Gastroesophageal sphincter (tissue), 4 donors: ENCODE measurements around the gene ARHGEF16. TPM values are rescaled to one million over a fixed set of nuclear protein-coding genes. Genes with fewer than 3 reads are reported as not detected.

Experiments
- ATAC-seq: fragments of 150-250 bp; one replicate; pipeline ENCODE4 v1.9.1; 2016; ENCODE audit warnings: mild to moderate bottlenecking, moderate library complexity
- H3K27ac ChIP-seq, 4 donors: fragments of 200-600 bp; sonication (generic) in 3 of 4; 1 replicate in 3 of 4; 2 replicates in 1 of 4; pipeline ENCODE4 v1.5.1; 2016 to 2019
- H3K27me3 ChIP-seq: fragments of 200-600 bp; sonication (generic); one replicate; pipeline ENCODE4 v1.5.1; 2019
- H3K36me3 ChIP-seq, 2 donors: fragments of 200-600 bp; sonication (generic); one replicate each; pipeline ENCODE4 v1.5.1; 2019; ENCODE audit warnings: control low read depth in 1 of 2
- H3K4me1 ChIP-seq, 3 donors: fragments of 200-600 bp; sonication (generic); 1 replicate in 2 of 3; 2 replicates in 1 of 3; pipeline ENCODE4 v1.5.1; 2016 to 2019; ENCODE audit warnings: control low read depth in 2 of 3
- H3K4me3 ChIP-seq, 2 donors: fragments of 200-600 bp; sonication (generic); one replicate each; pipeline ENCODE4 v1.5.1; 2019; ENCODE audit warnings: mild to moderate bottlenecking in 1 of 2, moderate library complexity in 1 of 2
- H3K9me3 ChIP-seq, 3 donors: fragments of 200-600 bp; sonication (generic); one replicate each; pipeline ENCODE4 v1.5.1; 2017 to 2019; ENCODE audit warnings: control low read depth in 2 of 3
- EP300 ChIP-seq: sonication (generic); formaldehyde crosslinking; IDR thresholded peaks from one replicate; pipeline ENCODE4 v1.6.1; 2017; ENCODE audit warnings: antibody characterized with exemption, mild to moderate bottlenecking
- POLR2A ChIP-seq, 2 donors: fragments of 450-650 bp; IDR thresholded peaks; one replicate each; pipeline ENCODE4 v1.6.1; 2017; ENCODE audit warnings: antibody characterized with exemption in 2 of 2, mild to moderate bottlenecking in 2 of 2, moderate library complexity in 1 of 2
- POLR2AphosphoS5 ChIP-seq: sonication (generic); formaldehyde crosslinking; IDR thresholded peaks from one replicate; pipeline ENCODE4 v1.6.1; 2017; ENCODE audit warnings: antibody characterized with exemption
- WGBS, 2 donors: methylation state at CpG; one replicate each; pipeline ENCODE4 v1.1.5; 2018; ENCODE audit warnings: low coverage in 1 of 2; 5-methylcytosine and 5-hydroxymethylcytosine counted together
- total RNA-seq, 4 donors: library from RNA; depleted of rRNA; stranded (reverse); fragments of >200 nt; gene quantifications; one replicate each; pipeline ENCODE4 v1.1.0, GENCODE V29; 2016
- TF ChIP-seq, protein P1 (sequence below), 4 experiments: fragments of 200-600 bp in 2 of 4; fragments of 450-650 bp in 2 of 4; sonication (generic) in 1 of 4; IDR thresholded peaks; one replicate each; pipeline ENCODE4 v1.5.1; 2017 to 2019; ENCODE audit warnings: antibody characterized with exemption in 4 of 4, mild to moderate bottlenecking in 2 of 4, moderate library complexity in 2 of 4

The ARHGEF16 gene
- total RNA-seq, 4 donors from 2014 or later: 0.54 to 2.3 (median 0.87) TPM

DNA sequence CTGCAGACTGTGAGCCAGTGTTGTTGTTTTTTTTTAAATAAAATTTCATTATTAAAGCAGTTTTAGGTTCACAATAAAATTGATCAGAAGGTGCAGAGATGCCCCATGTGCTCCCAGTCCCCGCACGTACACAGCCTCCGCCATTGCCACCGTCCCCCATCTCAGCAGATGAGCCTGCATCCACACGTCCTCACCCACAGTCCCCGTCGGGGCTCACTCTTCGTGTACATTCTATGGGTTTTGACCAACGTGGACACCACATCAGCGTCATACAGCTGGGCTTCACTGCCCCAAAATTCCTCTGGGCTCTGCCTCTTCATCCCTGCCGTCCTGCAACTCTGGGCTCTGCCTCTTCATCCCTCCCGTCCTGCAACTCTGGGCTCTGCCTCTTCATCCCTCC, 11.6 kb upstream of the ARHGEF16 start:
- no peaks in the 10 kb centered on the region for H3K4me1 ChIP-seq

DNA sequence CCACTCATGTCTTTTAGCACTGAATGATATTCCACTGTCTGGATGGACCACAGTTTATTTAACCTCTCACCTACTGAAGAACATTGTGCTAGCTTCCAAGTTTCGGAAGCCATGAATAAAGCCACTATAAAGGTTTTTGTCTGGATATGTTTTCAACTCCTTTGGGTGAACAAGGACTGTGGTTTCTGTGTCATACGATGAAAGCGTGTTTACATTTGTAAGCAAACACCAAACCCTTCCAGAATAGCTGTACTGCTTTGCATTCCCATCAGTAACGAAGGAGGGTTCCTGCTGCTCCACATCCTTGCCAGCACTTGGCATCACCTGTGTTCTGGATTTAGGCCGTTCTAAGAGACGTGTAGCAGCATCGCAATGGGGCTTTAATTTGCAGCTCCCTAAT, 10.7 kb upstream of the ARHGEF16 start:
- peaks cover 83% of the 10 kb centered on the region for H3K27me3 ChIP-seq
- WGBS, 2 donors: 67 to 76% methylated on average over 4 to 7 of the region's 7 CpGs
- no peak for ATAC-seq
- peaks cover 0 to 28% (median 1%) of the 10 kb centered on the region in 3 donors for H3K9me3 ChIP-seq
- H3K36me3 ChIP-seq: no peaks in the 10 kb centered on the region
- no peak for TF ChIP-seq POLR2A (IDR thresholded peaks at IDR 0.05)
- no peak for TF ChIP-seq POLR2AphosphoS5
- TF ChIP-seq EP300: no peak
- TF ChIP-seq, protein P1, sequence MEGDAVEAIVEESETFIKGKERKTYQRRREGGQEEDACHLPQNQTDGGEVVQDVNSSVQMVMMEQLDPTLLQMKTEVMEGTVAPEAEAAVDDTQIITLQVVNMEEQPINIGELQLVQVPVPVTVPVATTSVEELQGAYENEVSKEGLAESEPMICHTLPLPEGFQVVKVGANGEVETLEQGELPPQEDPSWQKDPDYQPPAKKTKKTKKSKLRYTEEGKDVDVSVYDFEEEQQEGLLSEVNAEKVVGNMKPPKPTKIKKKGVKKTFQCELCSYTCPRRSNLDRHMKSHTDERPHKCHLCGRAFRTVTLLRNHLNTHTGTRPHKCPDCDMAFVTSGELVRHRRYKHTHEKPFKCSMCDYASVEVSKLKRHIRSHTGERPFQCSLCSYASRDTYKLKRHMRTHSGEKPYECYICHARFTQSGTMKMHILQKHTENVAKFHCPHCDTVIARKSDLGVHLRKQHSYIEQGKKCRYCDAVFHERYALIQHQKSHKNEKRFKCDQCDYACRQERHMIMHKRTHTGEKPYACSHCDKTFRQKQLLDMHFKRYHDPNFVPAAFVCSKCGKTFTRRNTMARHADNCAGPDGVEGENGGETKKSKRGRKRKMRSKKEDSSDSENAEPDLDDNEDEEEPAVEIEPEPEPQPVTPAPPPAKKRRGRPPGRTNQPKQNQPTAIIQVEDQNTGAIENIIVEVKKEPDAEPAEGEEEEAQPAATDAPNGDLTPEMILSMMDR (IDR thresholded peaks at IDR 0.05): no peak
- H3K27ac ChIP-seq: no peak overlapping the region
- no peak overlapping the region for H3K4me3 ChIP-seq
- H3K4me1 ChIP-seq: no peaks in the 10 kb centered on the region

More for the DNA sequence above, 11.6 kb upstream of the ARHGEF16 start:
- 67 to 72% methylated on average over 11 to 12 of the region's 12 CpGs for WGBS, 2 donors
- no peak overlapping the region for H3K27ac ChIP-seq
- ATAC-seq: no peak
- H3K27me3 ChIP-seq: peaks cover 87% of the 10 kb centered on the region
- peaks cover 0 to 25% (median 1%) of the 10 kb centered on the region in 3 donors for H3K9me3 ChIP-seq
- no peaks in the 10 kb centered on the region for H3K36me3 ChIP-seq
- H3K4me3 ChIP-seq: no peak overlapping the region
- no peak for TF ChIP-seq POLR2AphosphoS5
- TF ChIP-seq, protein P1 (IDR thresholded peaks at IDR 0.05): no peak
- no peak for TF ChIP-seq EP300
- TF ChIP-seq POLR2A (IDR thresholded peaks at IDR 0.05): no peak

DNA sequence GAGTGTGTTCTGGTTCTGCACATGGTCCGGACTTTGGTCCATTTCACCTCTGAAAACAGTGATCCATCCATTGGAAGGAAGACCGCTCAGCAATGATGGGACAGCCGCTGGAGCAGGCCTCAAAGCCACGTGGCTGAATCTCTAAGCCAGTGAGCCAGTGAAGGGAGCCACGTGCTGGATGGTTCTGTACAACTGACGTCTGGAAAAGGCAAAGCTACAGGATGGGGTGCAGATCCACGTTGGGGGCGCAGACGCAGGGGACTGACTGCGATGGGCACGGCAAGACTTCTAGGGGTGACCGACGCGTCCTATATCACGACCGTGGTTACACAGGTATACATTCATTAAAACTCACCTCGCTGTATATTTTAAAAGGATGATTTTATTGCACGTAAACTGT, 10.2 kb upstream of the ARHGEF16 start:
- Histone ChIP-seq H3K4me1 (no peaks in the 10 kb centered on the region), H3K4me3 (no peak overlapping the region), H3K36me3 (no peaks in the 10 kb centered on the region), H3K9me3 (peaks cover 0 to 28% (median 1%) of the 10 kb centered on the region in 3 donors), H3K27ac (no peak overlapping the region), H3K27me3 (peaks cover 79% of the 10 kb centered on the region)
- TF ChIP-seq POLR2AphosphoS5 (no peak), EP300 (no peak), POLR2A (IDR thresholded peaks at IDR 0.05) (no peak)
- TF ChIP-seq, protein P1 (IDR thresholded peaks at IDR 0.05): no peak
- 86 to 98% methylated on average over 8 to 13 of the region's 18 CpGs for WGBS, 2 donors
- no peak for ATAC-seq

DNA sequence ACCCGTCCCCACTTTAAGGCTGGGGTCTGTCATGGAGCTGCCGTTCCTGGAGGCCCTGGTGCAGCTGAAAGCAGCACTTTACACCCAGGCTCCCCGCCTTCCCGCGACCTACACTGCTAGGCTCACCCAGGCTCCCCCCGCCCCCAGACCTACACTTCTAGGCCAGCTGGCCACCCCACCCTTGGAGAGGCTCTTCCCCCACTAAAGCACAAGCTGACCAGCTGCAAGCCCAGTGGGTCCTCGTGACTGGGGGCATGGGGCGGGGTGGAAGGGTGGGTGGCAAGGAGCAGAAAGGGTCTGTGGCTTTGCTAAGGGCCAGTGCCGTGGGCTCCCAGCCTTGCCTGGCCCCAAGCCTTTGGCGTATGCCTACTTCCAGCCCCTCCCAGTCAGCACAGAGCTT, 9.7 kb upstream of the ARHGEF16 start:
- peaks cover 79% of the 10 kb centered on the region for H3K27me3 ChIP-seq
- H3K4me1 ChIP-seq: no peaks in the 10 kb centered on the region
- TF ChIP-seq EP300 (no peak), POLR2AphosphoS5 (no peak), POLR2A (IDR thresholded peaks at IDR 0.05) (no peak)
- TF ChIP-seq, protein P1 (IDR thresholded peaks at IDR 0.05): no peak
- H3K27ac ChIP-seq: no peak overlapping the region
- H3K36me3 ChIP-seq: no peaks in the 10 kb centered on the region
- H3K9me3 ChIP-seq: peaks cover 0 to 28% (median 1%) of the 10 kb centered on the region in 3 donors
- WGBS, 2 donors: 62% methylated on average over 6 of the region's 10 CpGs; no CpG with 5 or more reads in 1 of the 2 donors
- no peak overlapping the region for H3K4me3 ChIP-seq
- no peak for ATAC-seq

DNA sequence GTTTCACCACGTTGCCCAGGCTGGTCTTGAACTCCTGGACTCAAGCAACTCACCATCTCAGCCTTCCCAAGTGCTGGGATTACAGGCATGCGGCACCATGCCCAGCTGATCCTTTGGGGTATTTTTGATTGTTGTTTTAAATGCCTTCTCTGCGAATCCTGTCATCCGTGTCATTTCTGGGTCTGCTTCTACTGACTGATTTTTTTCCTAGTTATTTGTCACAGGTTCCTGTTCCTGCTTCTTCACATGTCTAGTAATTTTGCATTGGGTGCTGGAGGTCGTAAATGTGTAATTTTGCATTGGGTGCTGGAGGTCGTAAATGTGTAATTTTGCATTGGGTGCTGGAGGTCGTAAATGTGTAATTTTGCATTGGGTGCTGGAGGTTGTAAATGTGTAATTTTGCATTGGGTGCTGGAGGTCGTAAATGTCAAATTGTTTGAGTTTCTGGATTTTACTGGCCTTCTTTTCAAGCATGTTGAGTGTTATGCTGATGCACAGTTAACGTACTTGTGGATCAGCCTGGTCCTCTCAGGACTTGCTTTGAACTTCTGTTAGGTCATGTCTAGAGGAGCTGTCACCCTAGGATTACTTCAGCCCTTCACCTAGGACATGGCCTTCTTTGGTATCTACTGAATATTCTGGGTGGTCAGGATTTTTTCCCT, 4.1 kb upstream of the ARHGEF16 start:
- TF ChIP-seq, protein P1 (IDR thresholded peaks at IDR 0.05): no peak
- TF ChIP-seq POLR2A (IDR thresholded peaks at IDR 0.05) (no peak), EP300 (no peak), POLR2AphosphoS5 (no peak)
- 72 to 87% methylated on average over 8 to 9 of the region's 9 CpGs for WGBS, 2 donors
- no peak for ATAC-seq
- H3K9me3 ChIP-seq: peaks cover 0 to 26% (median 1%) of the 10 kb centered on the region in 3 donors
- no peak overlapping the region for H3K27ac ChIP-seq
- no peak overlapping the region for H3K4me3 ChIP-seq
- H3K4me1 ChIP-seq: peaks cover 0 to 26% (median 13%) of the 10 kb centered on the region in 3 donors
- H3K27me3 ChIP-seq: peaks cover 79% of the 10 kb centered on the region
- H3K36me3 ChIP-seq: no peaks in the 10 kb centered on the region
